ENCODE measurements around the gene ISG15.
A peak's percentile ranks its signal among the peaks of the same experiment; 100 is the strongest.

The ISG15 gene

DNA sequence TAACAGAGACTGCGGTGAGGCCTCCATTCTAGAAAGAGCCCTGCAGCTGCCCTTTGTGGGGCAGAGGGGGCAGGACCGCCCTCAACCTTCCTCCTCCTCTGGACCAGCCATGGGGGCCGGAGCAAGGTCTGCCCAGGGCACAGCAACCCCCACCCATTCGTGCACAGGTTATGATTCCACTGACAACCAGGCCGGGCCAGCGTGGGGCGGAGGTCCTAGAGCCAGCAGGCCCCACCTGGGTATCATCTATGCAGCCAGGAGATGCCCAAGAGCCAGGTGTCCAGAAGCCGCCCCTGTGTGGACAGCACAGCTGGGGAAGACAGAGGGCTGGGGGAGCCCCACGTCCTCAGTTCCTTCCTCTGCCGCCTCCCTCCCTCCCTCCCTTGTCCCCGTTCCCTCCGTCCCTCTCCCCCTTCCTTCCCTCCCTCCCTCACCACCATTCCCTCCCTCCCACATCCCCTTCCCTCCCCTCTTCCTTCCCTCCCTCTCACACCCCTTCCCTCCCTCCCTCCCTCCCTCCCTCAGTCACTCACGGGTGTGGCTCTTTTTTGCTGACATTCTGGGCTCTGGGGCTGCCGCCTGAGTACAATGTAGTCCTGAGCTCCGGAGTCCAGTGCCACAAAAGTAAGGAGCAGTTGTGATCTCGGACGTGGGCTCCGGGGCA is 48.5 kb downstream of the ISG15 start:
- DNase-seq: peak; percentile 31

DNA sequence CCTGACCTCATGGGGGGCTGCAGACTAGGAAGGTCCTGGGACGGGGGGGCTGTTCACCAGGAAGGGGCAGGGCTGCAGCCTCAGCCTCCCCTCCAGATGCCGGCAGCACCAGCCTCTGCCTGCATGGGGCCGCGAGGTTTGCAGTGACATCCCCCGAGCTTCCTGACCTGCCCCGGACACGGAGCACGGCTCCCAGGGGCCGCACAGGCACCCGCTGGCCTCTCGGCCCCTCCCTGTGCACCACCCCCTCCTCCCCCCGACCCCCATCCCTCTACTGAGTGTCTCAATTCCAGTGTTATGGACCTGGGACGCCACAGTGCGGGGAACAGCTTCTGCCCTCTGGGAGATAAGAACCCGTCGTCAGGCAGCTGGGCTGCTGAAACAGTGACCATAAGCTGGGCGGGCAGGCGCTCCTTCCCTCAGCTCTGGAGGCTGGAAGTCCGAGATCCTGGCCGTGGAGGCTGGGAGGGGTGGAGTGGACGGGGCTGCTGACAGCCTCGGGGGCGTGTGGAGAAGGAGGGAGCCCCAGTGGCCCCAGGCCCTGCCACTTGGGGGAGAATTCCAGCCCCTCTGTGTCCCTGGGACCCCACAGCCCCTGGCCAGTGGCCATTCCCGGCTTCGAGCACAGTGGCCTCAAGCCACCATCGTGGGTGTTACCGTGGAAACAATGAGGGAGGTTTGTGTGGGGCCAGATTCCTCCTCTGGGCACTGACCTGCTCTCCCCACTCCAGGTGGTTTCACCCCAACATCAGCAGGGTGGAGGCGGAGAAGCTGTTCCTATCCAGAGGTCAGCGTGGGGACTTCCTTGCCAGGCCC is 49.3 kb downstream of the ISG15 start:
- DNase-seq: no peak

DNA sequence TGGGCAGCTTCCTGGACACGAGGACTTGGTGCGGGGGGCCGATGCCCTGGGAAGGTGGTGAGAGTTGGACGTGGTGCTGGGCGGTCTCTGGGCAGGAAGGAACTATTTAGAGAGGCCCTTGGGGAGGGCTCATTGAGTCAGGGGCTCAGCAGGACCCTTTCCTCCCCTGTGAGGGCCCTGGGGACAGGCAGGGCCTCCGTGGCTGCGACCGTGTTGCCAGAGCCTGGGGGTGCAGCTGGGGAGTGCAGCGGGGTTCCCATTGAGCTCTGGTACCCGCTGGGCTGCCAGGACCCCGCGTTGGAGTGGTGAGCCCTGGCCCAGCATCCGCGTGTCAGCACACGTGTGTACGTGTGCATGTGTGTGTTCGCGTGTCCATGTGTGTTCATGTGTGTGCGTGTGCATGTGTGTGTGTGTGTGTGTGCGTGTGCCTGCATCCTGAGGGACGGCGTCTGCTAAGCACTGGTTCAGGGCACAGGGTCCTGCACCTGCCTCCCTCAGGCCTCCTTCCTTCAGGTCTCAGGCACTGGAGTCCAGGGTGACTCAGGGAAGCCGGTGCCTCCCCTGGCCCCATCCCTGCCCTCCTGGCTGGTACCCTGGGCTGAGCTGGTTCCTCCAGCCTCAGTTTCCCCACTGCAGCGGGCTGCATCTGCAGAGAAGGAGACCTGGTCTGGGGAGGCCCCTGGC is 50.1 kb downstream of the ISG15 start:
- no peak for DNase-seq

Measured in inflammatory macrophage treated with lipopolysaccharide for 4 hours (primary cell).